Ureter (tissue), 1 donor: Measurements from ENCODE around the gene SPNS3. TPM values are rescaled to one million over a fixed set of nuclear protein-coding genes. Genes with fewer than 3 reads are reported as not detected.

Experiments used
- DNase-seq: peaks from one replicate; pipeline ENCODE4 v3.0.0-alpha.2; 2020; ENCODE audit warnings: low spot score
- total RNA-seq: library from RNA; stranded (reverse); gene quantifications from one replicate; pipeline ENCODE4 v1.2.4, GENCODE V29; 2023
- donor health status: DM: yes; HTN: yes; CAD: no.

The SPNS3 gene
- total RNA-seq, 1 donor from 2014 or later: 0.26 TPM

DNA sequence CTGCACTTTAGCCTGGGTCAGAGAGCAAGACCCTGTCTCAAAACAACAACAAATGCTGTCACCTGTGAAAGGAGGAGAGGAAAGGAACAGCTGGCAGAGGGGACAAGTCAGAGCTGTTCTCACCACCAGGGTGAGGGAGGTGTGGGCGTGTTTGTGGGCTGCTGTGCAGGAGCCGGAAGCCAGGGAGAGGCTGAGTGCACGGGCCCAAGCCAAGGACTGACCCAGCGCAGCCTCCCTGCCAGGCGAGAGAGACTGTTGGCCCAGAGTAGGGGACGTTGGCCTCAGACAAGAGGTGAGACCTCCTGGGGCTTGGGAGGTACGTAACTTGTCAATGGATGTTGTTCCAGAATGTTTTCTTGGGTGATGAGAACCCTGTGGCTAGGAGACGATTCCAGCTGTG lies 75.7 kb downstream of the SPNS3 start:
- DNase-seq: no peak

DNA sequence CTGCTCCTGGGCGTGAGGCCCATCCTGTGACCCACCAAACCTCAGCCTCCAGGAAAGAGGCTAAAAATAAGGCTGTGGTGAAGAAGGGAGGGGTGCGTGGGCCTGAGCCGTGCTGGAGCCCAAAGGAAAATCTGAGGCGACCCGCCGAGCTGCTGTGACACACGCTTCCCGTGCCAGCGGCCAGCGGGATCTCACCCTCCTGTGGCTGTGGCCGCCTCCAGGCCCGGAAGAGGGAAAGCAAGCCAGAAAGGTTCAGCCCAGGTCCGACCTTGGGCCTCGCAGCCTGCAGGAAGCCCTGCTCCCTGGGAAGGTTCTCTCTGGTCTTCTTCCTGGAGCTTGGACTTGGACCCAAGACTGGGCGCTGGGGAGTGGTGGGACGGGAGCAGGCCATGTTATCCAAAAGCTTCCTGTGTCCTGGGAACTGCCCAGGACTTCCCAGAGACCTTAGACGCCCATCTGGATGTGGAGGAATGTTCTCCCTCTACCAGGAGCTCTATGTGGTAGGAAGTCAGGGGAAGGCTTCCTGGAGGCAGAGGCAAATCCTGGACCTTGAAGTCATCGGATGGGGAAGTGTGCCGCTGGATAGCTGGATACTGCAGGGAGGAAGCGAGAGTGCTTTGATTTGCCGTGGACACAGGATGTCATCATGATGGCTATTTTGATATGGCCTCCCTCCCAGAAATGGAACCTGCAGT lies 76.3 kb downstream of the SPNS3 start:
- no peak for DNase-seq

DNA sequence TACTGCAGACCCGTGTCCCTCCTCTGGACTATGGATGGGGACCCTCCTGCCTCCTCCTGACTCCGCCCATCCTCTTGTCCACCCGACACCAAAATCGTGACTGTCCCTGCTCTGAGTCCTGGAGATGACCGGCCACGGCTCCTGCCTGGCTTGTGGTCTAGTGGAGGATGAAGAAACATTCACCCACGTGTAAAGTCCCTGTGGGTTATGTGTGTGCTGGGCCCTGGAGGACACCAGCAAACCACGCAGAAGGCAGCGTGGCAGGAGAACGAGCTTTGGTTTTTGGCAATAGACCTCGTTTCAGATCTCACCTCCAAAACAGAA lies 76.8 kb downstream of the SPNS3 start:
- DNase-seq: no peak

DNA sequence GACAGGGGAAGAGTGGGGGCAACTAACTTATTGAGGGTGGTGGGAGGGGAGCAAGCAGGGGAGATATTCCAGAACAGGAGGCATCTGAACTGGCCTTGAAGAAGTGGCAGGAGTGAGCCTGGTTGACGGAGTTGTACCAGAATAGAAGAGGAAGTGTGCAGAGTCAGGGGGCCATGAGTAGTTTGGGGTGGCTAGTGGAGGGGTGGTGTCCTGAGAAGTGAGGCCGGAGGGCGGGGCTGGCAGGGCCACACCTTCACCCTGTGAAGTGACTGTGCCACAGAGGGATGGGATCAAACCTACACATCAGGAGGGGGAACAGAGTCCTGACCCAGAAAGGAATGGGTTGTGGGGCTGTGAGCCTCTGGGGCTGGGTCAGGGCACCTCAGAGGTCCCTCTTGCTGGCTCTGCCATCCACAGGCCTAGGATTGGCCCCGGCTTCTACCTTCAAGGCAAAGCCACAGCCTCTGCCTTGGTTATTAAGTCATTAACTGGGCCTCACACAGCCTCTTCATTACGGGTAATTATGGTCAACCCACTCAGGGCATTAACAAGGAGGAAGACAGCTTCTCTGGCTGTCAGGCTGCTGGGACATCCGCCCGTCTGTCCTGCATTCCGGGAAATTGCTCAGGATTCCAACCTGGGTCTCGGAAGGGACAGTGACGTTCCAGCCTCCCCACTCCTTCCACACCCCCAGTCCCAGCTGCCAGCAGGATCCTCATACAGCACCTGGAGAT lies 77.6 kb downstream of the SPNS3 start:
- no peak for DNase-seq

DNA sequence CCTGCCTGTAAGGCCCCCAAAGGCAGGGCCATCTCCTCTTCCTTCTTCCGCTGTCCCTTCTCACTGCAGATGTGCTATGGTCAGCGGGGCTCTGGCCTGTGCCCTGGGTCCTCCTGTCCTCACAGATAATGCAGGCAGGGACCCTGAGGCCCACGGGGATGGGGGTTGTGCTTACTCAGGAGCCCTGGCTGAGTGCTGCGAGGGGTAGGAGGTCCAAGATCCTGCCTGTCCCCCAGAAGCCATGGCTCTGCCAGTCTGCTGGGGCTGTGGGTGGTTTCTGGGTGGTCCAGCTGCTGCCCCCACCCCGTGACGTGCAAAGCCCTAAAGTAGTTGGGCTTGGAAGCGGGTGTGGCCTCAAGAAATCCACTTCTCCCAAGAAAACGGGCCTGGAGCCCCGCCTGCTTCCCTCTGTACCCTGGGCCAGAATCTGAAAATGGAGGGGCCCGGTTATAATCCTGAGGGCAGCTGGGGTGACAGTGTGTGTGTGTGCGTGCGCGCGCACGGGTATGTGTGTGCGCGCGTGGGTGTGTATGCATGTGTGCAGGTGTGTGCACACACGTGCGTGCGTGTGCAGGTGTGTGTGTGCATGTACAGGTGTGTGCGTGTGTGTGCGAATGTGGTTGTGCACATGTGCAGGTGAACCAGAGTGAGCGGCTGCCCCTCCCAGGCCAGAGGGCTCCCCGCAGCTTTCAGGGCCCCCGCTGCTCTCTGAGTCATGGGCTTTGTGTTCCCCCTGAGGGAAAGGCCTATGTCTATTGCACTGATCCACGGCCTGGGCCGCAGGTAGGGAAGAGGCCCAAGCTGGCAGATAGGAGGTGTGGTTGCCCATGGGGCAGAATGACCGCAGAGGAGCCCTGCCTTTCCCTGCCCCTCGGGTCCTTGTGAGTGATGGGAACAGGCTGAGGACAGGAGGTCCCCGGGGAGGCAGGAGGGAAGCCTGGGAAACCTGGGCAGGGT lies 78.7 kb downstream of the SPNS3 start:
- no peak for DNase-seq

DNA sequence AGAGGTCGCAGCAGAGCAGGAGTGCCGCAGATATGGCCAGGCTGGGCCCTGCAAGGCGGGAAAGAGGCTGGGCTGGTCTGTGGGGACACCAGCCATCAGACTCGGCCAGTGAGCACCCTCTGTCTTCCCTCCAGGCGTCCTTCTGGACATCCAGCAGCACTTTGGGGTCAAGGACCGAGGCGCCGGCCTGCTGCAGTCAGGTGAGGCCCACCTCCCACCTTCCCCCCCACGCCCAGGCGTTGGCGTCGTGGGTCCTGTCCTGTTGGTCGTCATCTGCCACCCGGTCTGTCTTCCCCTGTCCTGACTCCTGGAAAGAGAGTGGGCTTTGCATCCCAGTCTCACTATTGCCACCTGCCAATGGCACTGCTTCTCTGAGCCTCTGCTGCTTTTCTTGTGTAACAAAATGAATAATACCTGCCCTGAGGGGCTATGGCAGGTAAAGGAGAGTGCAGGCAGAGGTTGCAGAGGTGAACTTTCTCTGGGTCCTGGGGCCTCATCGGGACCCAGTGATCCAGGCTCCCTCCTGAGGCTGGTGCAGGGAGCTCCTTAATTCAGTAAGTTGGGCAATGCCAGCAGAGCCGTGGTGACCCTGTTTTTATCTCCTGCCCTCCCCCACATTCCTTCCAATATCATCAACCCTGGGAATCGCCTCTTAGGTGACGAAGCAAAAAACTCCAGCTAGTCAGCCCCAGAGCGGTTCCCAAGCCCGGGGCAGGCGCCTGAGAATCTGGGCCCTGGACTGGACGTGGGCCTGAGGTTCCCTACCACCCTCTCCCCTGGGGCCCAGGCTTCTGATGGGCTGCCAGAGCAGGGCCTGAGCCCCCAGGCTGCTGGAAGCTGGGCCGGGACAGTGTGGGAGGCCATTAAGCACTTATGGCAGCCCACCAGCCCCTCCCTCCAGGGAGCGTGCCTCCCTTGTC lies 79.6 kb downstream of the SPNS3 start:
- DNase-seq: no peak

DNA sequence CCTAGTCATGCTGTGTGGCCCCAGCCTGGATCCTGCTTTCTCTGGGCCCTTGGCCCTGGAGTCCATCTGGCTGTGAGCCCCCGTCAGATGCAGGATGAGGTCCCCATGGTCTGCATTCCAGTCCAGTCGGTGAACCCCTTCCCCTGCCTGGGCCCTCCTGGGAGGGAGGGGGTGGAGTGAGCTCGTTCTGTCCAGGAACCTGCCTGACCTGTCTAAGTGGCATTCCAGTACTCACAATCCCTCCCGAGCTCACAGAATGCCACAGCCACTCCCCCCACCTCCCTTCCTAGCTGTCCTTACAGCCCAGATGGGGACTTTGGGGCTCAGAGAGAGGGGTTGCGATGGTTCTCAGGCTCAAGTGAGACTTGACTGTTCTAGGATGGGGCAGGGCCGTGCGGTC lies 80.5 kb downstream of the SPNS3 start:
- DNase-seq: peak; percentile 79

DNA sequence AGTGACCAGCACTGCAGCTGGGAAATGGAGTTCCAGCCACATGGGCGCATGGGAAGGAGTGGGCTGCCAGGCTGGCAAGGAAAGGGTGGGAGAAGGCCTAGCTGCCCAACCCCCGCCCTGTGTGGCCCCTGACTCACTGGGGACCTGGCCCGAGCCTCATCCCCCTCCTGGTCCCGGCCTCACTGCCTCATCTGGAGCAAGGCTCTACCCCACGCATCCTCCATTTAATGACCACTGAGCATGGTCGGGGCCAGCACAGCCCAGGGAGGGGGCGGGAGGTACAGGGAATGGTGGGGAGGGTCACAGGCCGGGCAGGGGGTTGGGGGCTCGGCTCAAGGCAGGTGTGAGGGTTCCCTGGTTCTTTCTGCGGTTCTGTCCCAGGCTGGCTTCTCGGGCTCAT lies 81.0 kb downstream of the SPNS3 start:
- DNase-seq: no peak

DNA sequence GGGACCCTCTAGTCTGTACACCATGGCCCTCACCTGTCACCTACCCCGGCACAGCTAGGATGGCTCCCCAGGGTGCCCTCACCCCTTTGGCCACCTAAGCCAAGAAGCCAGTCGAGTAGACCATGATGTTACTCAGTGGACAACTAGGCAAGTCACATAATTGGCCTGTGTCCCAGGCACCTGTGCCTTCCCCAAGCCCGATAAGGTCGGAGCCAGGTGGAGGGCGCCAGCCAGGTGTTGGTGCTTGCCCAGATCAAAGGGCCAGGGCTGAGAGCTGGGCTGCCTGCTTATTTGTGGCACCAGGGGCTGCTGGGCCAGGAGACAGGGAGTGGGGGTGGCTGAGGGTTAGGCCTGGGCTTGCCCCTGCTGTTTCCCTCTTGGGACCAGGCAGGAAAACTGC lies 81.8 kb downstream of the SPNS3 start:
- DNase-seq: no peak

DNA sequence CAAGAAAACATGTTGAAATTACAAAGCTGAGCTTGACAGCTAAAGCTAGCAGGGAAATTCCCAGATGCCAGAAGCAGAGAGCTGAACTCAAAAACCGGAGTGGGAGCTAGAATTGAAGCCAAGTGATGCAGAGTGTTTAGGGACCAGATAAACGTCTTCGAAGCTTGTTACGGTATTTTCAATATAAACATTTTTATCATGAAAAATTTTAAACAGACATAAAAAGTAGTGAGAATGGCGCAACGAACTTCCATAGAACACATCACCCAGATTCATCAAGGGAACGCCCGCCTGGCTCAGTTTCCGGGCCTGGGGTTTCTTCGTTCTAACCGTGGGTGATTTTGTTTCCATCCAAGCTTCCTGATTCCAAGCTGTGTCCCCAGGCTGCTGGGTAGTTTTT lies 83.0 kb downstream of the SPNS3 start:
- DNase-seq: no peak

DNA sequence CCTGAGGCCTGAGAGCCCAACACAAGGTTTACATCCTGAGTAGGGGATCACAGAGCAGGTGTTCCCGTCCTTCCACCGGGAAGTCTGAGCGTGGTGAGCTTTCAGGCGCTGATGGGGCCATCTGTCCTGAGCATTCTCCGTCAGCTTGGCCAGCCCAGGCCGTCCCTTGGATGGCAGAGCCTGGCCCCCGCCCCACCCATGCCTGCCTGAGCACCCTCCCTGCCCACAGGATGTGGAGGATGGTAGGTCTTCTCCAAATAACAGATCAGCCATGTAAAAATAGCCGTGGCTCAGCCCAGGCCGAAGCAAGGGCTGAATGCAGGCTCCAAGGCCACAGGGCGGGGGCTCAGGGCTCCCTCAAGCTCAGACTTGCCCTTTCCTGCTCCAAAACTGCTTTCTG lies 85.2 kb downstream of the SPNS3 start:
- DNase-seq: no peak

DNA sequence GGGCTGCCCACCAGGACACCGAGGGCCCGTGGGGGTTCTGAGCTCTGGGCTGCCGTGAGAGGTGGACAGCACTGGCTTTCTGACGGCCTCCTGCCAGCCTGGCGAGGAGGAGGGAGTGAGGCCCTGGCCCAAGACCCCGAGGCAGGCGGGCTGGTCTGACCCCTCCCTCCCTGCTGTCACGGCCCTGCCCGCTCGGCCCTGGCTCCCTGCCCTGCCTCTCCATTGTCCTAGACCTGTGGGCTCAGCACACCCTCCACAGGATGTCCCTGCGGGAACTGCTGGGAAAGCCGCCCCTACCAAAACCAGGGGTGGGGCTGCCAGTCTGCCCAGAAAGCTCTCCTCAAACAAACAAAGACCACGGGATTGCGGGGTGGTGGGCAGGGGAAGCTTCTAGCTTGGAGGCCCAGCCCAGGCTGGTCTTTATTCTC lies 85.6 kb downstream of the SPNS3 start:
- DNase-seq: no peak

DNA sequence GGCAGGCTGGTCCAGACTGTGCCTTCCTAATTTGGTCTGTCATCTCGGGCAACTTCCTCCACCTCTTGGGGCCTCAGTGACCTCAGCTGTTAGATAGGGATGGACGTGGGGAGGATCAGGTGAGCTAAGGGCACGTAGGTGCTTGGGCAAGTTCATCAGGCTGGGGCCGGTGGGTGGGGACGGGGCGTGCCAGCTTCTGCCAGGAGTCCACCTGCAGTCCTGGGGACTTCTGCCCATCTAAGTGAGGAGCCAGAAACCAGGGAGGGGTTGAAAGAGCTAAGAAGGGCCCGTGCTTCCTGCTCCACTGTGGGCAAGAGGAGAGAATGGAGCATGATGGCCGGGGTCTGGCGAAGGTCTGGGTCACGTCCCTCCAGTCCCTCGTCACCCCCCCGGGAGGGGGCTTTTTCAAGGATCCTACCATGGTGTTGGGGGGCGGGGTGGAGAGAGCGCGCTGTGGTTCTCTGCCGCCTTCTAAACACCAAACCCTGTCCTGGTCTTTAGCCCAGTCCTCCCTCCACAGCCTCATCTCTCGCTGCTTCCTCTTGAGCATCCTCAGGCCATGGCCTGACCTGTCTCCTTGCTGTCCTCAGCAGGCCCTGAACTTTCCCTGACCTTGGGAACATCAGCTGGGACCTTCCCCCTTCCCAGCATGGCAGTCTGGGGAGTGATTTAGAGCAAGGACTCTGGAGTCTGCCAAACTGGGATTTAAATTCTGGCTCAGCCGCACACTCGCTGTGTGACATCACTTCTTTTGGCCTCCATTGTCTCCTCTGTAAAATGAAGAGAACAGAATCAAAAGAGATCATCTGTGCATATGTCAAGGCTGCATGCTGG lies 86.5 kb downstream of the SPNS3 start:
- no peak for DNase-seq

DNA sequence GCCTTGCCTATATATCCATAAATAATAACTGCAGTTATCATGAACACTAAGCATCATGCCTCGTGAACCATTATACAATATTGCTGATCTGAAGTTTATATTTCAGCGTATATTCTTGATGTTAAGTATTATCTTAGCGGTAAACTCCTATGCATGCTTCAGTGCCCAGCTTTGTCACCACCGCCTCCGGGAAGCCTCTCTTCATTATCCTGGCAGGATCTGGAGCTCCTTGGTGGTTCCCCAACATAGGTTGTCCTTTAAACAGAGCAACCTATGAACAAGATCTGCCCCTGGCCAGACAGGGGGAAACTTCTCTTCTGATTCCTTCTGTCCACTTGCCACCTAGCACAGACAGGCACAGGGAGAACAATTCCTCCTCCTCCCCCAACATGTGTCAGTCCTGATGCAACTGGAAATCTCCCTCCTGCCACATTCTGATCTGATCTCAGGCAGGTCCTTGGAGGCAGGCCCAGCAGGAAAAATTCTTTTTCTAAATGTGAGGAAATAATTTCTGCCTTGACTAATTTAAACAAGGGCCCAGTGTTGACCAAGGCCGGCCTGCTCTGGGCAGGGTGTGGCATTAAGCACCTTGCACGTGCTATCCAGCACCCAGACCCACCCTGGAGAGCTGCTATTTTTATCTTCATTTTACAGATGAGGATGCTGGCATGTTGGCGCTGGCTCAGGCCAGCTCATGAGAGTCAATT lies 87.3 kb downstream of the SPNS3 start:
- peak; percentile 65 for DNase-seq

DNA sequence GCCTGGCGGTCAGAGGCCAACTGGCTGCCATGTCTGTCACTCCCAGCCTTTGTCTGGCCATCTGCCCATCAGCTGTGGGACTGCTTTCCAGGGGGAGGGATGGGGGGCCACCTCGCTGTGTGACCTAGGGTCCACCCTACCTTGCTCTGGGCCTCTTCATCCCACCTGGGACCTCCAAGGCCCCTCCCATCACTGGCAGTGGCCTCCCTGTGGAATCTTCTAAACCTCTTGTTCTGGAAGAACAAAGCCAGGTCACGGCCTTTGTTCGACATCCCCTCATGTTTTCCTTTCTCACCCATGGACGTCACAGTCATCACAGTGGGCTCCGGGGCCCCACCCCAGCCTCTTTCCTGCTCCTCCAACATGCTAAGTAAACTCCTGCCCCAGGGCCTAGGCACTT lies 88.9 kb downstream of the SPNS3 start:
- DNase-seq: no peak

DNA sequence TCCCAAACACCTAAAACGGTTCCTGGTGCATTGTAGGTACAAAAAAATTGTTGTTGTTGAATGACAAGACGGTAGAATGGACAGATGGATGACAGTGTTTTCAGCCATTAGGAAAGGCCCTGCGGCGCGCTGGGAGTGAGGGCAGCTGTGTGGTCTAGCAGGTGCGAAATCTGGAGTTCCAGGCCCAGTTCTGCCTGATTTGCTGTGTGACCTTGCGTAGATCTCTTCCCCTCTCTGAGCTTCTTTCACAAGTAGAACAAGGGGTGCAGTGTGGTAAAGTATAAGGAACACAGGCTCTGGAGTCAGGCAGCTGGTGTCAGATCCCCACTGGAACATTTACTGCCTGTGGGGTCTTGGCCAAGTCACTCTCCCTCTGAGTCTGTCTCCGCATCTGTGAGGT lies 90.2 kb downstream of the SPNS3 start:
- no peak for DNase-seq

DNA sequence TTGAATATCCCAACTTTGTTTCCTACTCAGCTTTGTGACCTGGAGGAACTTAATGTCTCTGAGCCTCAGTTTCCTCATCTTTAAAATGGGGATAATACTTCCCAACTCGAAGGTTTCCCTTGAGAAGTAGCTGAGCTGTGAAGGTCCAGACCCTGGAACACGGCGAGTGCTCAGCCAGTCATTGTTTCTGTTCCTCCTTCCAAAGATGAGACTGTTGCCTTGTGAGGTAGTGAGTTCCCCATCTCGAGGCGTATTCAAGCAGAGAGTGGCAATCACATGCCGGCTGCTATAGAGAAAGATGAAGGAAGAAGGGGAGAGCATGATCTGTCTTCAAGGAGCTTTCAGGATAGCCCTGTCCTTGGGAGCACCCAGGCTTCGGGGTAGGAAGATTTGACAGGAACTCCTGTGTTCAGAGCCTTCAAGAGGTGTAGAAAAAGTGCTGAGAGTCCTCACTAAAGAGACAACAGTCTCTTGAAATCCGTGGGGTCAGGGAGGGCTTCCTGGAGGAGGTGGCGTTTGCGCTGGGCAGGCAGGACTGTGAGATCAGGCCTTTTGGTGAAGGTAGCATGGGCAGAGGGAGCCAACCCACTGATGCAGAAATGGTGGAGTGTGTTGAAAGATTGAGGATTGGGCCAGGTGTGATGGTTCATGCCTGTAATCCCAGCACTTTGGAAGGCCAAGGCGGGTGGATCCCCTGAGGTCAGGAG lies 92.1 kb downstream of the SPNS3 start:
- DNase-seq: no peak

DNA sequence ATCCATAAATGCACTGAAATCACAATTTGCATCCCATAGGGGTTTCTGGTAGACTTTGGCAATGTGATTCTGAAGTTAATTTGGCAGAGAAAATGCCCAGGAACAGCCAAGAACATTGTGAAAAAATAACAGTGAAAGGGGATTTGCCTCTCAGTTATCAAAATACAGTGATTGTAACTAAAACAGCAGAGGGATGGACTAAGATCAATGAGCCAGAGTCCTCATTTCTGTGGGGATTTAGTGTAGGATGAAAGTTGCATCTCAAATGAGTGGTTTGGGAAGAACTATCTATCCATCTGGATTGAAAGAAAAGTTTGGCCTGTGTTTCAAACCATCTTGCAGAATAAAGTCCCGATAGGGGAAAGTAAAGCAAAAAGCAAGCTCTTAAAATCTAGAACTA lies 93.4 kb downstream of the SPNS3 start:
- DNase-seq: no peak

DNA sequence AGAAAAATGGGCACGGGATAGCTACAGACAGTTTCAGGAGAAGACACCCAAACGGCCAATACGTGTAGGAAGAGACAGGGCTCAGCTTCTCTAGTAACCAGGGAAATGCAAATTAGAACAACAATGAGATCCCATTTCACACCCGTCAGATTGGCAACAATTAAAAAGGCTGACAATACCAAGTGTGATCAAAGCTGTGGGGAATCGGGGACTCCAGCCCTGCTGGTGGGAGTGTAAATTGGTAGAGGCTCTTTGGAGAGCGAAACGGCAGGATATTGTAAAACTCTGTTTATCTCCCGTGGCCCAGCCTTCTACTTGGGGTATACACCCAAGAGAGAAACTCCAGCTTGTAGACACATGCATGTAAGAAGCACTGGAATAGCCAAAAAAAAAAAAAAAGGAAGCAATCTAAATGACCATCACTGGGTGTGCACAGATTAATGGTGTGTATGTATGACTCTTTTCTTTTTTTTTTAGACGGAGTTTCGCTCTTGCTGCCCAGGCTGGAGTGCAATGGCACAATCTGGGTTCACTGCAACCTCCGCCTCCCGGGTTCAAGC lies 93.9 kb downstream of the SPNS3 start:
- DNase-seq: no peak
